Measurements from ENCODE around the gene TSPAN4.

DNA sequence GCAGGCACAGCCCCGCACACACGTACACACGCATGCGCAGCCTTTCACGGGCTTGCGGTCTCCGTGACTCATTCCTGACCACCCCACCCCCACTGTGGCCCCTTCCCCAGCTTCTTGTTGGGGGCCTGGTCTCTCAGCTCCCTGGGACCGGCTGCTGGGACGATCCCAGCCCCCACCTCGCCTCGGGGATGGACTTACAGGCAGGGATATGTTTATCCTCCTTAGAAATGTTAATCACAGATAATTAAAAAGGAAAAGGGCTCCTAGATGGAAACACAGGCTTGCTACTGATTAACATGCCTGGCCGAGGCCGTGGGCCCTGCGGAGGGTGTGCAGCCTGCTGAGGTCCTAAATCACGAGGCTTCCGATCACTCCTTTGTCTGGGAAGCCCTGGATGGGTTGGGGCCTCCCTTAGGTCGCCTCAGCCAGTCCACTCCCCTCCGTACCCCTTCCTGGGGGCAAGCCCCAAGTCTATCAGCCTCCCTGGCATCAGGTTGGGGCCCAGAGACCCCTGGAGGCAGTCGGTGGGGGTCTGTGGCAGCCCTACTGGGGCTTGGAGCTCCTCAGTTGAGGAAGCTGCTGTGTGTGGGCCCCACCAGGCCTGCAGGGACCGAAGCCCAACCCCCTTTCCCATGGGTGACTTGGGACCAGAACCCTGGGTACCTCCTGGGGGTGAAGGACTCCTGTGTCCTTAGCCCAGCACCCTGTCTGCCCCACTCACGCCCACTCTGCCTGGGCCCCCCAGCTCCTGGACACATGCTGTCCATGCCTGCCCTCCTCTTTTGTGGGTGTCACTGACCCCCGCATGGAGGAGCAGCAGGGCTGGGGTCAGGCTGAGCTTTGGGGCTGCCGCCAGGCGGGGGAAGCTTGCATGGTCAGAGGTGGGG, 20.6 kb downstream of the TSPAN4 start:
- TF ChIP-seq ZFPM2 (CRISPR knock-in tag; IDR thresholded peaks at IDR 0.05), result no peak
- TF ChIP-seq CREB1 (IDR thresholded peaks at IDR 0.05), result no peak
- no peak for TF ChIP-seq CREB1 (CRISPR knock-in tag; IDR thresholded peaks at IDR 0.05)
- no peak for TF ChIP-seq ADNP (tag; IDR thresholded peaks at IDR 0.05)
- TF ChIP-seq ZFP1 (CRISPR knock-in tag; IDR thresholded peaks at IDR 0.05), result no peak
- no peak for TF ChIP-seq FOXA1 (IDR thresholded peaks at IDR 0.05; ENCODE audit: borderline replicate concordance)
- no peak for TF ChIP-seq STAG1 (CRISPR knock-in tag; IDR thresholded peaks at IDR 0.05; ENCODE audit: borderline replicate concordance)

Measured in K562 (cell line).